HG03521 (cell line): ENCODE results near the gene KCNK15.

Experiments used
- ATAC-seq: cut with Tn5 transposase; IDR thresholded peaks from one replicate; pipeline ENCODE4 v1.9.1; 2021; ENCODE audit warnings: mild to moderate bottlenecking, moderate library complexity; ENCODE audit not compliant: unreplicated experiment

Gene KCNK15

GRCh38 chr20:44784688-44785087 is 39.0 kb downstream of the KCNK15 start:
- no peak for ATAC-seq

- no peak for ATAC-seq
These were observed 40.1 kb downstream of the KCNK15 start for GRCh38 chr20:44785768-44786167.

GRCh38 chr20:44787299-44787698 is 41.6 kb downstream of the KCNK15 start:
- ATAC-seq: no peak

GRCh38 chr20:44788706-44789456 is 43.2 kb downstream of the KCNK15 start:
- no peak for ATAC-seq

GRCh38 chr20:44790638-44791393 is 45.2 kb downstream of the KCNK15 start:
- no peak for ATAC-seq

- no peak for ATAC-seq
These were observed 47.1 kb downstream of the KCNK15 start for GRCh38 chr20:44792796-44793195.

- ATAC-seq: no peak
These were observed 50.2 kb downstream of the KCNK15 start for GRCh38 chr20:44795836-44796235.

GRCh38 chr20:44796311-44796710 is 50.6 kb downstream of the KCNK15 start:
- ATAC-seq: no peak

- ATAC-seq: no peak
These were observed 51.2 kb downstream of the KCNK15 start for GRCh38 chr20:44796758-44797457.

- ATAC-seq: no peak
These were observed 54.0 kb downstream of the KCNK15 start for GRCh38 chr20:44799691-44800090.

- no peak for ATAC-seq
These were observed 54.9 kb downstream of the KCNK15 start for GRCh38 chr20:44800391-44801046.
